ENCODE data around the gene R3HCC1L. TPM values are rescaled to one million over a fixed set of nuclear protein-coding genes. Genes with fewer than 3 reads are reported as not detected.
A peak's percentile ranks its signal among the peaks of the same experiment; 100 is the strongest.

The R3HCC1L gene
- total and polyA plus RNA-seq, 9 of the 15 experiments (the other 6 are each of a cell fraction or from before 2014, with no cell fraction given) = 9.1 to 17.8 (median 12.6) TPM

- TF ChIP-seq ZNF407 (IDR thresholded peaks at IDR 0.05; ENCODE audit: low read depth) (no peak), FUS (optimal IDR thresholded peaks at IDR 0.05; ENCODE audit: low read depth, low read length) (no peak), NFE2 (IDR thresholded peaks at IDR 0.05; ENCODE audit: low read depth) (no peak), NCOA2 (IDR thresholded peaks at IDR 0.05; ENCODE audit: partially characterized antibody in 2 of 2) (no peak), SMARCC2 (IDR thresholded peaks at IDR 0.05; ENCODE audit: low read depth) (no peak), HLTF (IDR thresholded peaks at IDR 0.05) (no peak), SMAD4 (CRISPR knock-in tag; conservative IDR thresholded peaks at IDR 0.05) (no peak), ZNF398 (CRISPR knock-in tag; IDR thresholded peaks at IDR 0.05) (no peak), RB1 (IDR thresholded peaks at IDR 0.05; ENCODE audit: low read depth) (peak; percentile 51; the same call in 1 of the 2 replicates), KDM2B (CRISPR knock-in tag; IDR thresholded peaks at IDR 0.05) (no peak), XRCC3 (IDR thresholded peaks at IDR 0.05) (no peak), POLR2A (conservative IDR thresholded peaks at IDR 0.05) (peak; percentile 87), E2F5 (CRISPR knock-in tag; IDR thresholded peaks at IDR 0.05) (no peak), OTX1 (CRISPR knock-in tag; IDR thresholded peaks at IDR 0.05) (no peak), ZKSCAN8 (CRISPR knock-in tag; IDR thresholded peaks at IDR 0.05) (no peak), ZNF282 (CRISPR knock-in tag; IDR thresholded peaks at IDR 0.05) (no peak), FOXK2 (conservative IDR thresholded peaks at IDR 0.05 in 1 of 2, IDR thresholded peaks at IDR 0.05 in 1 of 2; ENCODE audit: low read depth in 2 of 2) (peak; percentile 57 to 85; a peak in 2 of 4 replicates), GABPA (tag; conservative IDR thresholded peaks at IDR 0.05; ENCODE audit: low read depth) (peak; percentile 89)
Observed at GRCh38 chr10:98134431-98135221, at the start of gene R3HCC1L (continued).
